GM13976 (cell line): ENCODE data around the gene OR2L8.

Experiments used
- DNase-seq: peaks from one replicate; pipeline ENCODE4 v3.0.0; 2012; ENCODE audit warnings: low spot score
- in situ Hi-C: fragments of 300-500 bp; cut with MboI; formaldehyde crosslinking; loops from one replicate; pipeline ENCODE4 v1.12.0; 2022; ENCODE audit warnings: low sequenced_read_pairs, mixed read lengths, inconsistent platforms; ENCODE audit not compliant: unreplicated experiment
- TF ChIP-seq, protein P1 (sequence below): IDR thresholded peaks from 2 replicates; pipeline ENCODE4 v1.5.1; 2012; ENCODE audit warnings: borderline replicate concordance, mild to moderate bottlenecking; ENCODE audit not compliant: insufficient read depth; ENCODE audit errors: extremely low read depth, missing control alignments, control extremely low read depth

OR2L8 gene

GRCh38 chr1:247948558-247948957, at the start of gene OR2L8:
TSS of gene OR2L8 (plus strand) at chr1:247948858. CDS start at chr1:247948858, 0 bp downstream.
- in situ Hi-C loops, result no loop called here
- TF ChIP-seq, protein P1, sequence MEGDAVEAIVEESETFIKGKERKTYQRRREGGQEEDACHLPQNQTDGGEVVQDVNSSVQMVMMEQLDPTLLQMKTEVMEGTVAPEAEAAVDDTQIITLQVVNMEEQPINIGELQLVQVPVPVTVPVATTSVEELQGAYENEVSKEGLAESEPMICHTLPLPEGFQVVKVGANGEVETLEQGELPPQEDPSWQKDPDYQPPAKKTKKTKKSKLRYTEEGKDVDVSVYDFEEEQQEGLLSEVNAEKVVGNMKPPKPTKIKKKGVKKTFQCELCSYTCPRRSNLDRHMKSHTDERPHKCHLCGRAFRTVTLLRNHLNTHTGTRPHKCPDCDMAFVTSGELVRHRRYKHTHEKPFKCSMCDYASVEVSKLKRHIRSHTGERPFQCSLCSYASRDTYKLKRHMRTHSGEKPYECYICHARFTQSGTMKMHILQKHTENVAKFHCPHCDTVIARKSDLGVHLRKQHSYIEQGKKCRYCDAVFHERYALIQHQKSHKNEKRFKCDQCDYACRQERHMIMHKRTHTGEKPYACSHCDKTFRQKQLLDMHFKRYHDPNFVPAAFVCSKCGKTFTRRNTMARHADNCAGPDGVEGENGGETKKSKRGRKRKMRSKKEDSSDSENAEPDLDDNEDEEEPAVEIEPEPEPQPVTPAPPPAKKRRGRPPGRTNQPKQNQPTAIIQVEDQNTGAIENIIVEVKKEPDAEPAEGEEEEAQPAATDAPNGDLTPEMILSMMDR, result no peak
- no peak for DNase-seq

DNA sequence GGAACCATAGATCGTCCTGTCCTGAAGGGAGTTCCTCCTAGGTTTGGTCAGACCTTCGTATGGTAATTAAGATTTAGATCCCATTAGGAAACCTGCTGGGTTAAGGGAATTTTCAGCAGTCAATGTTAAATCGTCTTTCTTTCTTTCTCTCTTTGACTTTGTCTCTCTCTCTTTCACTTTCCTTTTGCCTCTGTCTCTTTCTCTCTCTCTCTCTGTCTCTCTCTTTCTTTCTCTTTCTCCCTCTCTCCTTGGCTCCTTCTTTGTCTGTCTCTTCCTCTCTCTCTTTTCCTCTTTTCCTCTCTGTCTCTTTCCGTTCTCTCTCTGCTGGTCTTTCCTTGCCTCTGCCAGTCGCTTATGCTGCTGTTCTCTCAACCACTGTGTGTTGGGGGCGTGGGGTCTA, 44.5 kb upstream of the OR2L8 start:
- in situ Hi-C loops, result no loop called here
- DNase-seq, result no peak
- TF ChIP-seq, protein P1, result no peak

- in situ Hi-C loops, result no loop called here
- no peak for DNase-seq
Observed at GRCh38 chr1:247905181-247905580, 43.5 kb upstream of the OR2L8 start.

GRCh38 chr1:247905910-247906503, 42.7 kb upstream of the OR2L8 start:
- TF ChIP-seq, protein P1, result no peak
- in situ Hi-C loops, result no loop called here
- DNase-seq, result no peak

More at GRCh38 chr1:247905181-247905580, 43.5 kb upstream of the OR2L8 start:
- TF ChIP-seq, protein P1, result no peak

DNA sequence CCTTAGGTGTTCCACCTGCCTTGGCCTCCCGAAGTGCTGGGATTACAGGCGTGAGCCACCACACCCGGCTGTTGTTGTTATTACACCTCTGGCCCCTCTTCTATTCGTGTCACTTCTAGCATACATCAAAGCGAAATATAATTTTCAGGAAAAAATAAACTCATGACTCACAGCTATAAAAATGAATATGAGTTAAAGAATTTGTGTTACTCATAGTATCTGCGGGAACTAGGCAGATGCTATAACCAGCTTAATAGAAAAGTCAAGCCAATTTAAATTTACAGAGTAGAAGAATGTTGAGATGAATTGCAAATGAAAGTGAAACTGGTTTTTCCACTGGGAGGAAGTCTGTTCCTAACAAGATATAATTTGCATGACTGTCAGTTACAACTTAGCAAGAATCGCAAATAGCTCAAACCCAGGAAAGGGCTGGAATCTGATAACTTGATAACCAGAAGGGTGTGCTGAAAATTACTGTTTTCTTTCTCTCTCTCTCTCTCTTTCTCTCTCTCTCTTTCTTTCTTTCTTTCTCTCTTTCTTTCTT, 42.1 kb upstream of the OR2L8 start:
- in situ Hi-C loops, result no loop called here
- DNase-seq, result no peak
- TF ChIP-seq, protein P1, result no peak

DNA sequence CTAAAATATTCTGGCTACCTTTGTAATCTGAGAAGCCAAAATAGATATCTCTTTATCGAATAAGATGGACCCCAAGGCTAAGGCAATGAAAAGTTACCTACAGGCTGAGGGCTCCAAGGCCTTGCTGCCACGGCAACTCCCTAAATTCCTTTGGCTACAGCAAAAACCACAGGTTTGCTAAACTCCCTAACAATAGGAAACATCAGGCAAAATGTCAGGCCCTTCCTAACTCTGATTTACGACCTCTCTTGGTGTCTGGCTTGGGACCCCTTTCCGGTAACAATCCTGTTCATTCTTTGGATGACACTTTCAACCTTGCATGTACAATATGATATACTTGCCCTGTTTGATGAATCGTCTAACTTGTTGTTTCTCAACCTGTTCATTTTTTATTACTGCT, 39.9 kb upstream of the OR2L8 start:
- in situ Hi-C loops, result no loop called here
- TF ChIP-seq, protein P1, result no peak
- DNase-seq, result no peak

DNA sequence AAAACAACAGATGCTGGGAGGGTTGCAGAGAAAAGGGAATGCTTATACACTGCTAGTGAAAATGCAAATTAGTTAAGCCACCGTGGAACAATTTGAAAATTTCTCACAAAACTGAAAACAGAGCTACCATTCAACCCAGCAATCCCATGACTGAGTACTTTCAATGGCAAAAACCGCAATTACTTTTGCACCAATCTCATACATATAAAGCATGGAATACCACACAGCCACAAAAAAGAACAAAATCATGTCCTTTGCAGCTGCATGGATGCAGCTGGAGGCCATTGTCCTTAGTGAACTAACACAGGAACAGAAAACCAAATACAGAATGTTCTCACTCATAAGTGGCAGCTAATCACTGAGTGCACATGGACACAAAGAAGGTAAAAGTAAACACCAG, 34.9 kb upstream of the OR2L8 start:
- no peak for DNase-seq
- in situ Hi-C loops, result no loop called here
- TF ChIP-seq, protein P1, result no peak
